ENCODE measurements around the gene MARK3.
"Not testable (repeated sequence)": the region's sequence is repeated elsewhere in the genome, so short reads cannot be mapped to it uniquely, and the experiment has no call there.

MARK3 gene

GRCh38 chr14:103514596-103515421 is 129.6 kb downstream of the MARK3 start:
- no peak for DNase-seq (ENCODE audit: low spot score)

- no peak for DNase-seq (ENCODE audit: low spot score)
These were observed 131.4 kb downstream of the MARK3 start for GRCh38 chr14:103516426-103517173.

- DNase-seq (ENCODE audit: low spot score): no peak
These were observed 132.0 kb downstream of the MARK3 start for GRCh38 chr14:103517174-103517566.

- DNase-seq (ENCODE audit: low spot score): no peak
These were observed 132.7 kb downstream of the MARK3 start for GRCh38 chr14:103517721-103518421.

GRCh38 chr14:103518422-103519042 is 133.3 kb downstream of the MARK3 start:
- peak; percentile 35 for DNase-seq (ENCODE audit: low spot score)

- no peak for DNase-seq (ENCODE audit: low spot score)
These were observed 134.0 kb downstream of the MARK3 start for GRCh38 chr14:103519043-103519836.

- no peak for DNase-seq (ENCODE audit: low spot score)
These were observed 134.6 kb downstream of the MARK3 start for GRCh38 chr14:103519837-103520212.

GRCh38 chr14:103520269-103520656 is 135.0 kb downstream of the MARK3 start:
- no peak for DNase-seq (ENCODE audit: low spot score)

- DNase-seq (ENCODE audit: low spot score): peak; percentile 58
These were observed 135.6 kb downstream of the MARK3 start for GRCh38 chr14:103520657-103521437.

GRCh38 chr14:103521438-103521950 is 136.3 kb downstream of the MARK3 start:
- DNase-seq (ENCODE audit: low spot score): no peak

- no peak for DNase-seq (ENCODE audit: low spot score)
These were observed 136.8 kb downstream of the MARK3 start for GRCh38 chr14:103521951-103522563.

- no peak for DNase-seq (ENCODE audit: low spot score)
These were observed 137.7 kb downstream of the MARK3 start, which contains the start of gene CKB for GRCh38 chr14:103522649-103523574. Gene CKB (minus strand): TSS chr14:103522830. CDS start chr14:103522493, 337 bp downstream.

- DNase-seq (ENCODE audit: low spot score): no peak
These were observed 138.3 kb downstream of the MARK3 start for GRCh38 chr14:103523575-103523954.

- no peak for DNase-seq (ENCODE audit: low spot score)
These were observed 139.1 kb downstream of the MARK3 start for GRCh38 chr14:103524002-103524935.

GRCh38 chr14:103525430-103526246 is 140.4 kb downstream of the MARK3 start:
- DNase-seq (ENCODE audit: low spot score): not testable (repeated sequence)

GRCh38 chr14:103526247-103526913 is 141.2 kb downstream of the MARK3 start:
- no peak for DNase-seq (ENCODE audit: low spot score)
